Fibroblast of lung (primary cell): ENCODE data around the gene TMEM176B.

ENCODE experiments used
- CTCF ChIP-seq, 2 donors: IDR thresholded peaks in 1 of 2; conservative IDR thresholded peaks in 1 of 2; 1 replicate in 1 of 2; 2 replicates in 1 of 2; pipeline ENCODE4 v1.5.1; 2011 to 2012; ENCODE audit warnings: low read length in 2 of 2, control low read depth in 1 of 2, inconsistent platforms in 1 of 2, low read depth in 1 of 2, mild to moderate bottlenecking in 1 of 2
- EZH2 ChIP-seq: IDR thresholded peaks from 2 replicates; pipeline ENCODE4 v1.5.1; 2012; ENCODE audit warnings: low read length, control low read depth, mild to moderate bottlenecking; ENCODE audit errors: missing control alignments

- TF ChIP-seq EZH2 (no peak), CTCF (conservative IDR thresholded peaks at IDR 0.05 in 1 of 2, IDR thresholded peaks at IDR 0.05 in 1 of 2; ENCODE audit: low read depth in 1 of 2, low read length in 2 of 2) (no peak)
These were observed 54.3 kb downstream of the TMEM176B start for GRCh38 chr7:150745876-150746275.
